K562 (cell line): ENCODE measurements around the gene FAM89B.

Source experiments
- ARHGAP35 ChIP-seq: fragments of 450-650 bp; IDR thresholded peaks from 2 replicates; pipeline ENCODE4 v1.6.1; 2018; ENCODE audit not compliant: partially characterized antibody
- TF ChIP-seq, protein P1 (sequence below), 3 experiments: IDR thresholded peaks in 2 of 3; conservative IDR thresholded peaks in 1 of 3; 2 replicates each; pipeline ENCODE4 v1.5.1; 2011 to 2012; ENCODE audit warnings: low read length in 3 of 3, mild to moderate bottlenecking in 3 of 3, control low read depth in 2 of 3, improper control_type of control experiment in 1 of 3, inconsistent platforms in 1 of 3, low read depth in 1 of 3, mixed read lengths in 1 of 3, moderate library complexity in 1 of 3; ENCODE audit not compliant: insufficient read depth in 2 of 3

DNA sequence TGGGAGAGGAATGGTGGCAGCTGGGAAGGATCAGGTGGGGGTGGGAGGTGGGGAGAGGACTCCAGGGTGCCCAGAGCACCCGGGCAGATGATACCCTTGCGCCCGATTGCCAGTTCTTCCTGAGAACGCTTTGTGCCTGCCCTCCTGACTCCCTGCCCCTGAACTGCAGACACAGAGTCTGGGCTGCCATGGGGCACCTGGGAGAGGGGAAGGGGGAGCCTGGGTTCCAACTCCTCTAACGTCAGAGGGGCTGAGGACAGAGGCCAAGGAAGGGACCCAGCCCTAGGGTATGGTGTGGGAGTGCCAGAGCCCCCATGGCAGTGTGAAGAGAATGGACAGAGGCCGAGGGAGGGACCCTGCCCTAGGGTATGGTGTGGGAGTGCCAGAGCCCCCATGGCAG, 24.2 kb downstream of the FAM89B start:
- TF ChIP-seq, protein P1, sequence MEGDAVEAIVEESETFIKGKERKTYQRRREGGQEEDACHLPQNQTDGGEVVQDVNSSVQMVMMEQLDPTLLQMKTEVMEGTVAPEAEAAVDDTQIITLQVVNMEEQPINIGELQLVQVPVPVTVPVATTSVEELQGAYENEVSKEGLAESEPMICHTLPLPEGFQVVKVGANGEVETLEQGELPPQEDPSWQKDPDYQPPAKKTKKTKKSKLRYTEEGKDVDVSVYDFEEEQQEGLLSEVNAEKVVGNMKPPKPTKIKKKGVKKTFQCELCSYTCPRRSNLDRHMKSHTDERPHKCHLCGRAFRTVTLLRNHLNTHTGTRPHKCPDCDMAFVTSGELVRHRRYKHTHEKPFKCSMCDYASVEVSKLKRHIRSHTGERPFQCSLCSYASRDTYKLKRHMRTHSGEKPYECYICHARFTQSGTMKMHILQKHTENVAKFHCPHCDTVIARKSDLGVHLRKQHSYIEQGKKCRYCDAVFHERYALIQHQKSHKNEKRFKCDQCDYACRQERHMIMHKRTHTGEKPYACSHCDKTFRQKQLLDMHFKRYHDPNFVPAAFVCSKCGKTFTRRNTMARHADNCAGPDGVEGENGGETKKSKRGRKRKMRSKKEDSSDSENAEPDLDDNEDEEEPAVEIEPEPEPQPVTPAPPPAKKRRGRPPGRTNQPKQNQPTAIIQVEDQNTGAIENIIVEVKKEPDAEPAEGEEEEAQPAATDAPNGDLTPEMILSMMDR (IDR thresholded peaks at IDR 0.05 in 2 of 3, conservative IDR thresholded peaks at IDR 0.05 in 1 of 3; ENCODE audit: insufficient read depth in 2 of 3, low read depth in 1 of 3, low read length in 3 of 3): no peak
- no peak for TF ChIP-seq ARHGAP35
